Measurements from ENCODE around the gene SETBP1.
A peak's percentile ranks its signal among the peaks of the same experiment; 100 is the strongest.

The SETBP1 gene

GRCh38 chr18:45009756-45010155 lies 329.1 kb downstream of the SETBP1 start:
- no peak for DNase-seq
- H3K36me3 Mint-ChIP-seq (ENCODE audit: low read depth), result peaks cover 29% of the 10 kb centered on the region
- H3K4me1 Mint-ChIP-seq, result peaks cover 34% of the 10 kb centered on the region
- H3K27me3 Mint-ChIP-seq (ENCODE audit: low read depth, poor library complexity), result peaks cover 3% of the 10 kb centered on the region
- no peak overlapping the region for H3K27ac Mint-ChIP-seq
- H3K9me3 Mint-ChIP-seq, result peaks cover 5% of the 10 kb centered on the region
- no peak for TF ChIP-seq CTCF (IDR thresholded peaks at IDR 0.05)
- H3K4me3 Mint-ChIP-seq, result no peak overlapping the region

GRCh38 chr18:45012286-45012685 lies 331.6 kb downstream of the SETBP1 start:
- Mint-ChIP-seq H3K27ac (no peak overlapping the region), H3K4me3 (no peak overlapping the region), H3K36me3 (ENCODE audit: low read depth) (peaks cover 9% of the 10 kb centered on the region), H3K27me3 (ENCODE audit: low read depth, poor library complexity) (peaks cover 5% of the 10 kb centered on the region), H3K4me1 (peaks cover 60% of the 10 kb centered on the region), H3K9me3 (no peaks in the 10 kb centered on the region)
- no peak for TF ChIP-seq CTCF (IDR thresholded peaks at IDR 0.05)
- no peak for DNase-seq

- no peak overlapping the region for H3K4me3 Mint-ChIP-seq
- TF ChIP-seq CTCF (IDR thresholded peaks at IDR 0.05), result no peak
- no peaks in the 10 kb centered on the region for H3K9me3 Mint-ChIP-seq
- peak overlapping the region; percentile 23 for H3K27ac Mint-ChIP-seq
- peaks cover 2% of the 10 kb centered on the region for H3K27me3 Mint-ChIP-seq (ENCODE audit: low read depth, poor library complexity)
- no peak for DNase-seq
- H3K4me1 Mint-ChIP-seq, result peaks cover 60% of the 10 kb centered on the region
- H3K36me3 Mint-ChIP-seq (ENCODE audit: low read depth), result no peaks in the 10 kb centered on the region
These were observed 333.4 kb downstream of the SETBP1 start for GRCh38 chr18:45014047-45014501.

- TF ChIP-seq CTCF (IDR thresholded peaks at IDR 0.05), result no peak
- no peaks in the 10 kb centered on the region for H3K36me3 Mint-ChIP-seq (ENCODE audit: low read depth)
- peak overlapping the region; percentile 39 for H3K4me3 Mint-ChIP-seq
- peaks cover 2% of the 10 kb centered on the region for H3K27me3 Mint-ChIP-seq (ENCODE audit: low read depth, poor library complexity)
- H3K9me3 Mint-ChIP-seq, result no peaks in the 10 kb centered on the region
- H3K4me1 Mint-ChIP-seq, result peaks cover 48% of the 10 kb centered on the region
- no peak for DNase-seq
- H3K27ac Mint-ChIP-seq, result peak overlapping the region; percentile 95
These were observed 335.1 kb downstream of the SETBP1 start for GRCh38 chr18:45015788-45016128.

- Mint-ChIP-seq H3K4me3 (no peak overlapping the region), H3K27me3 (ENCODE audit: low read depth, poor library complexity) (peaks cover 9% of the 10 kb centered on the region), H3K27ac (no peak overlapping the region), H3K9me3 (no peaks in the 10 kb centered on the region), H3K4me1 (peaks cover 38% of the 10 kb centered on the region), H3K36me3 (ENCODE audit: low read depth) (no peaks in the 10 kb centered on the region)
- DNase-seq, result no peak
- no peak for TF ChIP-seq CTCF (IDR thresholded peaks at IDR 0.05)
These were observed 338.8 kb downstream of the SETBP1 start for GRCh38 chr18:45019469-45019868.

- Mint-ChIP-seq H3K27me3 (ENCODE audit: low read depth, poor library complexity) (peaks cover 6% of the 10 kb centered on the region), H3K4me3 (no peak overlapping the region), H3K36me3 (ENCODE audit: low read depth) (no peaks in the 10 kb centered on the region), H3K27ac (no peak overlapping the region), H3K4me1 (peaks cover 8% of the 10 kb centered on the region), H3K9me3 (peaks cover 2% of the 10 kb centered on the region)
- no peak for DNase-seq
- TF ChIP-seq CTCF (IDR thresholded peaks at IDR 0.05), result no peak
These were observed 342.8 kb downstream of the SETBP1 start for GRCh38 chr18:45023519-45023918.

All from nephron progenitor cell (in vitro differentiated cells).